SK-N-SH treated with all-trans-retinoic acid at 6 μM for 48 hours (cell line): ENCODE measurements around the gene C8A.

ENCODE experiments used
- ESRRG ChIP-seq: fragments of 250-450 bp; sonication (Bioruptor Pico); IDR thresholded peaks from 2 replicates; pipeline ENCODE4 v1.6.1; 2021; ENCODE audit warnings: mild to moderate bottlenecking
- RARB ChIP-seq: fragments of 250-450 bp; sonication (Bioruptor Pico); IDR thresholded peaks from 2 replicates; pipeline ENCODE4 v1.8.0; 2021; ENCODE audit warnings: mild to moderate bottlenecking, moderate library complexity
- TF ChIP-seq, protein P1 (sequence below): fragments of 250-450 bp; sonication (Bioruptor Pico); IDR thresholded peaks from 2 replicates; pipeline ENCODE4 v1.5.0; 2020; ENCODE audit warnings: mild to moderate bottlenecking, moderate library complexity
- TF ChIP-seq, protein P2 (sequence below): fragments of 250-450 bp; sonication (Bioruptor Pico); IDR thresholded peaks from 2 replicates; pipeline ENCODE4 v1.8.0; 2021; ENCODE audit warnings: low read depth, mild to moderate bottlenecking, moderate library complexity, borderline replicate concordance
- TF ChIP-seq, protein P3 (sequence below): fragments of 250-450 bp; sonication (Bioruptor Pico); IDR thresholded peaks from 2 replicates; pipeline ENCODE4 v1.8.0; 2020; ENCODE audit warnings: mild to moderate bottlenecking, moderate library complexity, borderline replicate concordance
- TF ChIP-seq, protein P4 (sequence below): fragments of 250-450 bp; sonication (Bioruptor Pico); IDR thresholded peaks from 2 replicates; pipeline ENCODE4 v1.5.1; 2020; ENCODE audit warnings: low read depth, mild to moderate bottlenecking, moderate library complexity

DNA sequence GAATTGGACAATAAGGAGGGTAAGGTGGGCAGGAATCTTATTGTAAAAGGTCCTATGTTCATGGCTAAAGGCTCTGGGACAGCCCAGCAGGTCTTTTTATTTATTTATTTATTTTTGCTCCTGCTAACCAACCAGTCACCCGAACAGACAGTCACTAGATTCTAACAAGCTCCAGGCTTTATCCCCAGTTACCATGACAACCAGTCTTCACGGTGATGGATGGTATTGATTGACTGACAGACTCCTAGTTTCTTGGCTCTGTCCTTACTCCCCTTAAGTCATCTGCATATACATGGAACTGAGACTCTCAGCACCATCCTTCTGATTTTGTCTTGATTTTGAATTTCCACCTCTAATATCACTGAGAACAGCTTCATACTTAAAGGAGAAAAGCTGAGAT, 44.3 kb downstream of the C8A start:
- TF ChIP-seq RARB (CRISPR knock-in tag) = no peak
- TF ChIP-seq, protein P1, sequence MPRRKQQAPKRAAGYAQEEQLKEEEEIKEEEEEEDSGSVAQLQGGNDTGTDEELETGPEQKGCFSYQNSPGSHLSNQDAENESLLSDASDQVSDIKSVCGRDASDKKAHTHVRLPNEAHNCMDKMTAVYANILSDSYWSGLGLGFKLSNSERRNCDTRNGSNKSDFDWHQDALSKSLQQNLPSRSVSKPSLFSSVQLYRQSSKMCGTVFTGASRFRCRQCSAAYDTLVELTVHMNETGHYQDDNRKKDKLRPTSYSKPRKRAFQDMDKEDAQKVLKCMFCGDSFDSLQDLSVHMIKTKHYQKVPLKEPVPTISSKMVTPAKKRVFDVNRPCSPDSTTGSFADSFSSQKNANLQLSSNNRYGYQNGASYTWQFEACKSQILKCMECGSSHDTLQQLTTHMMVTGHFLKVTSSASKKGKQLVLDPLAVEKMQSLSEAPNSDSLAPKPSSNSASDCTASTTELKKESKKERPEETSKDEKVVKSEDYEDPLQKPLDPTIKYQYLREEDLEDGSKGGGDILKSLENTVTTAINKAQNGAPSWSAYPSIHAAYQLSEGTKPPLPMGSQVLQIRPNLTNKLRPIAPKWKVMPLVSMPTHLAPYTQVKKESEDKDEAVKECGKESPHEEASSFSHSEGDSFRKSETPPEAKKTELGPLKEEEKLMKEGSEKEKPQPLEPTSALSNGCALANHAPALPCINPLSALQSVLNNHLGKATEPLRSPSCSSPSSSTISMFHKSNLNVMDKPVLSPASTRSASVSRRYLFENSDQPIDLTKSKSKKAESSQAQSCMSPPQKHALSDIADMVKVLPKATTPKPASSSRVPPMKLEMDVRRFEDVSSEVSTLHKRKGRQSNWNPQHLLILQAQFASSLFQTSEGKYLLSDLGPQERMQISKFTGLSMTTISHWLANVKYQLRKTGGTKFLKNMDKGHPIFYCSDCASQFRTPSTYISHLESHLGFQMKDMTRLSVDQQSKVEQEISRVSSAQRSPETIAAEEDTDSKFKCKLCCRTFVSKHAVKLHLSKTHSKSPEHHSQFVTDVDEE (CRISPR knock-in tag) = no peak
- TF ChIP-seq, protein P2, sequence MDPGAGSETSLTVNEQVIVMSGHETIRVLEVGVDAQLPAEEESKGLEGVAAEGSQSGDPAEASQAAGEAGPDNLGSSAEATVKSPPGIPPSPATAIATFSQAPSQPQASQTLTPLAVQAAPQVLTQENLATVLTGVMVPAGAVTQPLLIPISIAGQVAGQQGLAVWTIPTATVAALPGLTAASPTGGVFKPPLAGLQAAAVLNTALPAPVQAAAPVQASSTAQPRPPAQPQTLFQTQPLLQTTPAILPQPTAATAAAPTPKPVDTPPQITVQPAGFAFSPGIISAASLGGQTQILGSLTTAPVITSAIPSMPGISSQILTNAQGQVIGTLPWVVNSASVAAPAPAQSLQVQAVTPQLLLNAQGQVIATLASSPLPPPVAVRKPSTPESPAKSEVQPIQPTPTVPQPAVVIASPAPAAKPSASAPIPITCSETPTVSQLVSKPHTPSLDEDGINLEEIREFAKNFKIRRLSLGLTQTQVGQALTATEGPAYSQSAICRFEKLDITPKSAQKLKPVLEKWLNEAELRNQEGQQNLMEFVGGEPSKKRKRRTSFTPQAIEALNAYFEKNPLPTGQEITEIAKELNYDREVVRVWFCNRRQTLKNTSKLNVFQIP (CRISPR knock-in tag) = no peak
- TF ChIP-seq ESRRG (CRISPR knock-in tag) = no peak
- TF ChIP-seq, protein P3, sequence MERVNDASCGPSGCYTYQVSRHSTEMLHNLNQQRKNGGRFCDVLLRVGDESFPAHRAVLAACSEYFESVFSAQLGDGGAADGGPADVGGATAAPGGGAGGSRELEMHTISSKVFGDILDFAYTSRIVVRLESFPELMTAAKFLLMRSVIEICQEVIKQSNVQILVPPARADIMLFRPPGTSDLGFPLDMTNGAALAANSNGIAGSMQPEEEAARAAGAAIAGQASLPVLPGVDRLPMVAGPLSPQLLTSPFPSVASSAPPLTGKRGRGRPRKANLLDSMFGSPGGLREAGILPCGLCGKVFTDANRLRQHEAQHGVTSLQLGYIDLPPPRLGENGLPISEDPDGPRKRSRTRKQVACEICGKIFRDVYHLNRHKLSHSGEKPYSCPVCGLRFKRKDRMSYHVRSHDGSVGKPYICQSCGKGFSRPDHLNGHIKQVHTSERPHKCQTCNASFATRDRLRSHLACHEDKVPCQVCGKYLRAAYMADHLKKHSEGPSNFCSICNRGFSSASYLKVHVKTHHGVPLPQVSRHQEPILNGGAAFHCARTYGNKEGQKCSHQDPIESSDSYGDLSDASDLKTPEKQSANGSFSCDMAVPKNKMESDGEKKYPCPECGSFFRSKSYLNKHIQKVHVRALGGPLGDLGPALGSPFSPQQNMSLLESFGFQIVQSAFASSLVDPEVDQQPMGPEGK = no peak
- TF ChIP-seq, protein P4, sequence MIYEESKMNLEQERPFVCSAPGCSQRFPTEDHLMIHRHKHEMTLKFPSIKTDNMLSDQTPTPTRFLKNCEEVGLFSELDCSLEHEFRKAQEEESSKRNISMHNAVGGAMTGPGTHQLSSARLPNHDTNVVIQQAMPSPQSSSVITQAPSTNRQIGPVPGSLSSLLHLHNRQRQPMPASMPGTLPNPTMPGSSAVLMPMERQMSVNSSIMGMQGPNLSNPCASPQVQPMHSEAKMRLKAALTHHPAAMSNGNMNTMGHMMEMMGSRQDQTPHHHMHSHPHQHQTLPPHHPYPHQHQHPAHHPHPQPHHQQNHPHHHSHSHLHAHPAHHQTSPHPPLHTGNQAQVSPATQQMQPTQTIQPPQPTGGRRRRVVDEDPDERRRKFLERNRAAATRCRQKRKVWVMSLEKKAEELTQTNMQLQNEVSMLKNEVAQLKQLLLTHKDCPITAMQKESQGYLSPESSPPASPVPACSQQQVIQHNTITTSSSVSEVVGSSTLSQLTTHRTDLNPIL (CRISPR knock-in tag) = no peak
